ENCODE results near the gene ZNF511.

Gene ZNF511

DNA sequence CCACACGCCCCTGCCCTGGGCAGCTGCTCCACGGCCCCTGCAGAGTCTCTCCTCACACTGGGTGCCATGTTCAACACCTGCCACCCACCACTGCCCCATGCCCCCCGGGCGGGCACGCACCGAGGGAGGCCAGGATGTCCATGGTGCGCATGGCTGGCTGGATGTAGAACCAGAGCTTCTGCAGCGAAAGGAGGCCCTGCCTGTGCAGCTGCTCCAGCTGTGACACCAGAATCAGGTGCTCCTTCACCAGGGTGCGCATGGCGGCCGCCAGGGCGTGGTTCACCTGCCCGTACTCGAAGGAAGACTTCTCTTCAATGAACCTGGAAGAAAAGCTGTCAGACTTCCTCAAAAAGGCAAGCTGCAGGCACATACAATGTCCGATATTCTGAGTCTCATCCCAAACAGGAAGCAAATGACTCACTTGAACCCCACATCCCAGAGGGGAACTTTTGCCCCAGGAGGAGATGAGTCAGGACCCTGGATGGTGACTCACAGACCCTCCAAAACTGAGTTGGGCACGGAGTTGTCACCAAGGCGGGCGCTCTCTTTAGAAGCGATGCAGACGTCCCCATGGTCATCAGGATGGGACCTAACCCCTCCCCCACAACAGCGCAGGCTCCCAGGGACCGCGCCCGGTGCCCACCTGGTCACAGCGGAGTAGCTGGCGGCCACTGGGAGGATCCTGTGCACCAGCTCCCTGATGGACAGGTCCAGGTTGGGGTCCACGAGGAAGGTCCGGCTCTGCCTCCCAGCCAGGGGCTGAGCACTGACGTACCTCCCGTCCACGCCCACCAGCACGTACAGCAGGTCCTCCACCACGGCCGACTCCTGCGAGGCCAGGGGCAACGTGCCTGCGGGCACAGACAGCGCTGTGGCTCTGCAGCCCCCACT lies 15.6 kb upstream of the ZNF511 start:
- peak; percentile 14 for DNase-seq (ENCODE audit: low spot score)

DNA sequence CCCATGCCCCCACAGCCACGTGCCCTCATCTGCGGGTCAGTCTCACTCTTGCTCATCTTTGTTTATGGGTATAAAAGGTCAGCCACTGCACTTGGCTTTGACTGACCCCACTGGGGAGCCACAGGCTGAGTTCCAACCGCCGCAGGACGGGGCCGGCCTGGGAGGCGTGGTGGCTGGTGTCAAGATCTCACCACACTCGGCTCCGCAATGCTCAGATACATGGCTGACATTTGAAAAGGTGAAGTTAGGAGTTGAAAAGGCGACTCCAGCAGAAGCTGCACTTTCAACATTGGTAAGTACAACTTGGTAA lies 14.9 kb upstream of the ZNF511 start:
- no peak for DNase-seq (ENCODE audit: low spot score)

DNA sequence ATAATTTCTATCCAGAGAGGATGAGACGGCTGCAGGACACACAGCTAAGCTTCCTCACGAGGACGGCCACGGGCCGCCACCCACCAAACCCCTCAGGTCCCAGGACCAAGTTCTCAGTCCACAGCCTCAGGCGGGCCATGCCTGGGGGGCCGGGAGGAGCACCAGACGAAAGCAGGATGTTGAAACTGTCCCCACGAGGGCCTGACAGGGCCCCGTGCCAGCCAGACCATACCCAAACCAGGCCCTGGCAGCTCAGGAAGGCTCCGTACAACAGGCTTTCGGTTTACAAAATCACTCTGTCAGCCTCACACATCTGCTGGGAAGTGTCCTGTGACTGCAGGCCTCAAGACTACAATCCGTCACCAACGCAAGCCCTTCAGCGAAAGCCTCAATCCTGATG lies 14.5 kb upstream of the ZNF511 start:
- DNase-seq (ENCODE audit: low spot score) = no peak

DNA sequence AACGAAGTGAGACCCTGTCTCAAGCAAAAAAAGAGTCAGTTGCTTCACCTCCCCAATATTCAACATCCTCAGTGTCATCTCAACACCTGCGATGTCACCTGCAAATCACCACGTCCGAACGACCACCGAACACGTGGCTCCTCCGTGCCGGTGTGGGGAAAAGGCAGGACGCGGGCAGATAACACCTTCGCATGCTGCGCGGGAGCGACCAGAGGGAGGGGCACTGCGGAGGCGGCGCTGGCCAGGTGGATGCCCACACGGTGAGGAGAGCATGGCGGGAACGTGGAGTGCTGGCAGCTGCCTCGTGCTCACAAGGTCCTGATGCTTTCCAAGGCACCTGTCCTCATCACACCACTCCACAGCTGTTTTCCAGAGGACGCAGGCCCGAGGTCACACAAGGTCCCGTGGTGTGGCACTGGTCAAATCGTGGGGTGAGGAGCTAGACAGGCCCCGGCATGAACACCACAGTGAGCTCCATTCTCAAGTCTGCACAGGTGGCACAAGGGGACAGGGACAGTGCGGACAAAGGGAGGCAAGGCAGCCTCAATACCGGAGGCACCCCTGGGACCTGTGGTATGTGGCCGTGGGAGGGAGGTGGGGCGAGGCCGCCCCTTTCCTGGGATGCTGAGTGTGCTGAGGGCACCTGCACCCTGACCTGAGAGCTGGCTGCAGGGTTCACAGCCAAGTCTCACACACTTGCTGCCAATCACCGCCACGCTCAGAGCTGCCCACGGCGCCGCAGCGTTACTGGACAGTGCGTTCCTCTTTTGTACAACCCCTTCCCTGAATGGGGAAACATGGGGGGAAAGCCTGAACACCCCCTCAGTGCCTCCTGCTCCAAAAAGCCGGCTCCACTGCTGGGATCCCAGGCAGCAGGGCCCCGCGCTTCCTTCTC lies 13.0 kb upstream of the ZNF511 start:
- no peak for DNase-seq (ENCODE audit: low spot score)

DNA sequence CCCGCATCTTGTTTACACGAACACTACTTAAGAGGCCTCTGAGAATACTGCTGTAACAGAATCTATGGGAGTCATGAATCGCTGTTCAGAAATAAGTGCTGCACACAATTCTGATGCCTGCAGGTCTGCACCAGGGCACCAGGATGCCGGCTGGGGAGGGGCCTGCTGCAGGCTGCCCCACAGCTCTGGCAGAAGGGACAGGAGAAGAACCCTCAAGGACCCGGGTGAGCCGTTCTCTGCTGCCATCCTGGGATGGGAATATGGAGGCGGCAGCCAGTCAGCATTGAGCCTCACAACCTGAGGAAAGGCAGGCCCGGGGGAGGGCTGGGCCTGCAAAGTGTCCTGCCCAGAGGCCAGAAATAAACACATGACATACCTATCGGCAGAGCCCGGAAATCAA lies 11.2 kb upstream of the ZNF511 start:
- no peak for DNase-seq (ENCODE audit: low spot score)

DNA sequence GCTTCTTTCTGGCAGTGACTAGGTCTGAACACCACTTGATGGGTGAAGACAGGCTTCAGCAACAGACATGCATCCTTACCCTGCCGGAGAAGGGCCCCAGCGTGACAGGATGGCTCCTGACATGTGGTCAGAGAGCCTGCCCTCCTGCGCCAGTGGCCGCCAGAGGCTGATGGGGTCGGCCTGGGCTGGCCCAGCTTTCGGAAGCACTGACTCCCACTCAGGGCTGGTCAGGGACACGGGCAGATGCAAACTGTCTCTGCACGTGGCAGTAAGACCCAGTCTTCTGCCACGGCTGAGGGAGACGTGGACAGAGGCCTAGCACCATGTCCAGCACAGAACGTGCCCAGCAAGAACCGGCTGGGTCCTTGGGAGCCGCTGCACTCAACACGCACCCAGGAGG lies 10.2 kb upstream of the ZNF511 start:
- DNase-seq (ENCODE audit: low spot score) = no peak

DNA sequence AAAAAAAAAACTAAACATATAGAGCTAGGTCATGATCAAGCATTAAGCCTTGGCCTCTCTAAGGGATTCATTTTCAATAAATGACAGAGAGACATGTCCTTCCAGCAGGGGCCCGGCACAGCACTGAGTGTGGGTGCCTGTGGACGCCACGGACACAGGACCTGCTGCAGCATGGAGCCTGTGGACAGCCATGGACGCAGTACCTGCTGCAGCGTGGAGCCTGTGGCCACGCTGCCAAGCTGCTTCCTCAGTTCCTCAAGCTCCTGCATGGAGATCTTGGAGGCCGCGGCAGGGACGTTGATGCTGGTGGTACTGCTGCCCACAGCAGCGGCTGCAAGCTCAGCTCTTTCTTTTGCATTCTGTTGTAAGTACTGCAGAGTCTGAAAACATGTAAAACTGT lies 9.5 kb upstream of the ZNF511 start:
- no peak for DNase-seq (ENCODE audit: low spot score)

DNA sequence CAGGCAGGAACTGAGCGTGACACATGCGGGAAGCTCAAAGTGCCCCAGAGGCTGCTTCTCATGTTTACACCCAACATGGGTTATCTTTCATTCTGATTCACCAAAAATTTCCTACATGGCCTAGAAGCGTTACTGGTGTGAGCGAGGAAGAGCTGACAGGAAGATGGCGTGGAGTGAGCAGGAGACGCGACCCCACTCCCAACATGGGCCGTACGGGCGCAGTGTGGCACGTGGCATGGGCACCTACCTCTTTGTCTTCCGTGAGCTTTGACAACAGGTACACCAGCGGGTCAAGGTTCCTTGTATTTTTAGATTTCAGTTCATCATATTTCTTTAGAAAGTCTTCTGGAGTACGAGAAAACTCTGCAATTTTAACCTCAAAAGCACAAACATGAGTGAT lies 9.0 kb upstream of the ZNF511 start:
- no peak for DNase-seq (ENCODE audit: low spot score)

DNA sequence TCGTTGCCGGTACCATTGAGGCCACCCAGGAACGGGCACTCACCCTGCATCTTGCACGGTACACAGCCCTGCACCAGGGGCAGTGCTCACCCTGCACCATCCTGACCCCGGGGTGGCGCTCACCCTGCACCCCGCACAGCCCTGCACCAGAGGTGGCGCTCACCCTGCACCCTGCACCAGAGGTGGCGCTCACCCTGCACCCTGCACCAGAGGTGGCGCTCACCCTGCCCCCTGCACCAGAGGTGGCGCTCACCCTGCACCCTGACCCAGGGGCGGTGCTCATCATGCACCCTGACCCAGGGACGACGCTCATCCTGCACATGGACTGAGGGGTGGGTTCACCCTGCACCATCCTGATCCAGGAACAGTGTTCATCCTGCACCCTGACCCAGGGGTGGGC lies 6.5 kb upstream of the ZNF511 start:
- no peak for DNase-seq (ENCODE audit: low spot score)

DNA sequence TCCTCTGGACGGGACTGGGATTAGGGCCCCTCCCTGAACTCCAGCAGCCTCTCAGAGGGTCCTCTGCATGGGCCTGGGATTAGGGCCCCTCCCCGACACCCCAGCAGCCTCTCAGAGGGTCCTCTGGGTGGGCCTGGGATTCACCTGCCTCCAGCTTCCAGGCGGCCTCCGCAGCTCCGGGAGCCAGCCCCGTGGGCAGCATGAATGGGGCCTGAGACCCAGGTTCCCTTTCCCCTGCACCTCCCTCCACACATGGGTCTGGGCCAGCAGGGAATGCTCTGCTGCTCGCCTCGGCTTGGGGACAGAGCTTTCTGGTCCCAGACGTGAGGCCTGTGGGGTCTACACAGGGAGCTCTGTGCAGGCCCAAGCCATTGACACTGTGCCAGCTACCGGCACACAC lies 5.5 kb upstream of the ZNF511 start:
- DNase-seq (ENCODE audit: low spot score) = no peak

DNA sequence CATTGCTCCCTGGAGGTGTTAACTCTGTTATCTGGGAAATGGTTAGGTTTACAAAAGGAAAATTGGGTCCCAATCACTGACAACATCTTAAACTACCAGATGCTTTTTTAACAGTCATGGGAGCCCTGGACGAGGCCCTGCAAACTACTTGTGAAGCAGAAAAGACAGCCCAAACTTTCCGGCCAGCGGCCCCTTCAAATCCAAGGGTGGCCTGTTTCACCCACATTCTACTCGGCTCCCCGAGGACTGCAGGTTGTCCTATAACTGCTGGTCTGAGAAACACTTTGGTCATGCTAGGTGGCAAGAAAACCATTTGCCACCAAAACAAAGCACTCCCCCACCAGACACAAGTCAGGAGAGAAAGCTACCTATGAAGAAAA lies 2.6 kb upstream of the ZNF511 start:
- DNase-seq (ENCODE audit: low spot score) = no peak

DNA sequence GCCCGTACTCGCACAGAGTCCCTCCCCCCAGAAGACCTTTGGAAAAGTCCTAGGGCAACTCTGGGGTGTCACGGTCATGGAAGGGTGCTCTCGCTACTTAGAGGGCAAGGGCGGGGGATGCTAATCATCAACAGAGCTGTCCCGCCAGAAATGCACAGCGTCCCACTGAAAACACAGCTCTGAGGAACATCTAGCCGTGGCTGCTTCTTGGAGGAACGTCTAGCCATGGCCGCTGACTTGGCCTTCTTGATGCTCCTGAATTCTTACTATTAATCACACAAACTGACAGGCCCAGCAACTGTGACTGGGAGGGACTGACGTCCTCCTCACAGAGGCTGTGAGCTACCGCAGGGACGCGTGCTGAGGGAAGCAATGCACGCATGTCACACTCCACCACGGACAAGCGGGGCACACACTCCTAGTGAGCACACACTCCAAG lies 1.8 kb upstream of the ZNF511 start:
- DNase-seq (ENCODE audit: low spot score) = no peak

DNA sequence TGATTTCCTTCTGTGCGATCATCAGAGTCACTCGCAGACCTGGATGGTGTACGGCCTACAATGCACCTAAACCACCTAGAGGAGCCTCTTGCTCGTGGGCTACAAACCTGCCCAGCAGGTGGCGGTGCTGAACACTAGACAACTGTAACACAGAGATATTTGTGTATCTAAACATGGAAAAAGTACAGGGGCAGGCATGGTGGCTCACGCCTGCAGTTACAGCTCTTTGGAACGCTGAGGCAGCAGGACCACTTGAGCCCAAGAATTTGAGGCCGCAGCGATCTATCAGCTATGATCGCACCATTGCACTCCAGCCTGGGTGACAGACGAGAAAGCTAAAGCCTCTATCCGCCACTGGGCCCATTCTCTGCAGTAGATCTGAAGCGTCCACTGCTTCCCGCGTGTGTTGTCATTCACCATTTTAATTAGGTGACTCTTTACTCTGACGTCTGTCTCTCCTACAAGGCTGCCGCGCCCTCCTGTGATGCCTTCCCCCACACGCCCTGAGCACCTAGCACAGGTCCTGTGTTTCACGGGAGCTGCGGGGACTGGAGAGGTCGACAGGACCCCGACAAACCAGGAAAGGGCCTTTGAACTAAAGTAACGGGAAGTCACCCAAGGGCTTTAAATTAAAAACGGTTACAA lies 816 bp upstream of the ZNF511 start:
- peak; percentile 88 for DNase-seq (ENCODE audit: low spot score)

DNA sequence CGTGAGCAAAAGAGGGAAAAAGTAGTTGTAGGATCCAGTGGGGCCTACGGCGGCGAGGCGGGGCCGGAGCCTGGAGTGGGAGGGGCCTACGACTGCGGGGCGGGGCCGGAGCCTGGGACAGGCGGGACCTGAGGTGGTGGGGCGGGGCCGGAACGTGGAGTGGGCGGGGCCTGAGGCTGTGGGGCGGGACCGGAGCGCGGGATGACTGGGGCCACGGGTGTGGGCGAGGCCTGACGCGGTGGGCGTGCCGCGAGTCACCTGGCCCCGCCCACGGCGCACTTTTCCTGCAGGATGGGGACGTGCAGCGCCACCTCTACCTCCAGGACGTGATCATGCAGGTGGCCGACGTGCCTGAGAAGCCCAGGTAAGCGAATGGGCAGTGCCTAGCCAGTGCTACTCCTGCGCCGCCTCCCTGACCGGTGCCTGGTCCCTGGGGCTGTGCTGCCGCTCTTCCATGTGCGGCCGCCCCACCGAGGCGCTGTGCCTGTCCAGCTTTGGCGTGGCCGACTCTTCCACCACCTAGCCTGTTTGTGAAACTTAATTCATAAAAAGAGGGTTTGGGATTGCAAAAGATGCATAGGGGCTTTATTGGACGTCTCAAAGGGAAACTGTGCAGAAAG lies 496 bp downstream of the ZNF511 start:
- DNase-seq (ENCODE audit: low spot score) = peak; percentile 80

DNA sequence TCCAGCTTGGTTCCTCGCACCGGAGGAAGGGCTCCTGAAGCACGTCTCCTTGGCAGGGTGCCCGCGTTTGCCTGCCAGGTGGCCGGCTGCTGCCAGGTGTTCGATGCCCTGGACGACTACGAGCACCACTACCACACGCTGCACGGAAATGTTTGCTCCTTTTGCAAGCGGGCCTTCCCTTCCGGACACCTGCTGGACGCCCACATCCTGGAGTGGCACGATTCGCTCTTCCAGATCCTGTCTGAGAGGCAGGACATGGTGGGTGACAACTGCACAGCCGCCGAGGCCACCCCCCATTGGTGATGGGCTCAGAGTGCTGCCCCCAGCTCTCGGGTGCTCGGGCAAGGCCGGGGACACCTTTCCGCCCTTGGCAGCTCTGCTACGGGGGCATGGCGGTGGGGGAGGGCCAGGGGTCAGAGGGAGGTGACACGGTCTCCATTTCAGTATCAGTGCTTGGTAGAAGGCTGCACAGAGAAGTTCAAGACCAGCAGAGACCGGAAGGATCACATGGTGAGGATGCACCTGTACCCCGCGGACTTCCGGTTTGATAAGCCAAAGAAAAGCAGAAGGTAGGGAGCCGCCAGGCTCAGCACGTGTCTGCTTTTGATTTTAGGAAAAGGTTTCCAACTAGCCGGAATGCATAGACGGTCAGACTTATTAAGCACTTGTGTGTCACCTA lies 1.1 kb downstream of the ZNF511 start:
- no peak for DNase-seq (ENCODE audit: low spot score)

DNA sequence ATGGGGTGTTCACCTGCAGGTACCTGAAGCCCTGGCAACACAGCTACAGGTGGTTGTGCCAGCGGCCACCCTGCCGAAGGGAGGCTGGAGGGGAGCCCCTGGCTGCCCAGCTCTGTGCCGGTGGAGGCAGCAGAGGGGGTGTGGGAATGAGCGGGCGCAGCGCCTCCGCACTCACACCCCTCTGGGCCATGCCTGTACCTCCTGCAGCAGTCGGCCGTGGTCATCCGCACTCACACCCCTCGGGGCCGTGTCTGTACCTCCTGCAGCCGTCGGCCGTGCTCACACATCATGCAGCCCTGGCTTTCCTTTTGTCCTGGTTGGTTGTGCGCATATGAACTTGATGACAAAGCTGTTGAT lies 1.7 kb downstream of the ZNF511 start:
- DNase-seq (ENCODE audit: low spot score) = no peak

DNA sequence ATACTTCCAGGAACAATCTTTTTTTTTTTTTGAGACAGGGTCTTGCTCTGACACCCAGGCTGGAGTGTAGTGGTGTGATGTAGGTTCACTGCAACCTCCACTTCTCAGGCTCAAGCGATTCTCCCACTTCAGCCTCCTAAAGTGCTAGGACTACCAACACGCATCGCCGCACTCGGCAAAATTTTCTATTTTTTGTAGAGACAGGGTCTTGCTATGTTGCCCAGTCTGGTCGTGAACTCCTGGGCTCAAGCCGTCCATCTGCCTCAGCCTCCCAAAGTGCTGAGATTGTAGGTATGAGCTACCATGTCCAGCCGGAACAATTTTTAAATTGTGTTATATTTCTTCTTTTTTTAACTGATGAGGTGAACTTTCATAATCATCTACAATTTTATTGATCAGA lies 2.1 kb downstream of the ZNF511 start:
- DNase-seq (ENCODE audit: low spot score) = no peak

DNA sequence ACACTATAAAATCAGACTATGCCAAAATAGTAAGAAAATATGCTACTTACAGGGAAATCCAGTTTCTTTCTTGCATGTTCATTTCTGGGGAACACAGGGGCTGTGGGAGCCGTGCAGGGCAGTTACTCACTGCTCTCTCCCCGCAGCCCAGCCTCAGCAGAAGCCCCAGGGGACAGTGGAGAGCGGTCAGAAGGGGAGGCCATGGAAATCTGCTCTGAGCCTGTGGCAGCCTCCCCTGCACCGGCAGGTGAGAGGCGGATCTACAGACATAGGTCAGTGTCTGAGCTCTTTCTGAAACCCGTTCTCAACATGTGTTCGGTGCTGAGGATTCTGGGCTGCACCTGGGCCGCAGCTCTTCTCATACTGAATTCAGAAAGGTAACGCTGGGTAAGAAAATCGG lies 2.9 kb downstream of the ZNF511 start:
- no peak for DNase-seq (ENCODE audit: low spot score)

DNA sequence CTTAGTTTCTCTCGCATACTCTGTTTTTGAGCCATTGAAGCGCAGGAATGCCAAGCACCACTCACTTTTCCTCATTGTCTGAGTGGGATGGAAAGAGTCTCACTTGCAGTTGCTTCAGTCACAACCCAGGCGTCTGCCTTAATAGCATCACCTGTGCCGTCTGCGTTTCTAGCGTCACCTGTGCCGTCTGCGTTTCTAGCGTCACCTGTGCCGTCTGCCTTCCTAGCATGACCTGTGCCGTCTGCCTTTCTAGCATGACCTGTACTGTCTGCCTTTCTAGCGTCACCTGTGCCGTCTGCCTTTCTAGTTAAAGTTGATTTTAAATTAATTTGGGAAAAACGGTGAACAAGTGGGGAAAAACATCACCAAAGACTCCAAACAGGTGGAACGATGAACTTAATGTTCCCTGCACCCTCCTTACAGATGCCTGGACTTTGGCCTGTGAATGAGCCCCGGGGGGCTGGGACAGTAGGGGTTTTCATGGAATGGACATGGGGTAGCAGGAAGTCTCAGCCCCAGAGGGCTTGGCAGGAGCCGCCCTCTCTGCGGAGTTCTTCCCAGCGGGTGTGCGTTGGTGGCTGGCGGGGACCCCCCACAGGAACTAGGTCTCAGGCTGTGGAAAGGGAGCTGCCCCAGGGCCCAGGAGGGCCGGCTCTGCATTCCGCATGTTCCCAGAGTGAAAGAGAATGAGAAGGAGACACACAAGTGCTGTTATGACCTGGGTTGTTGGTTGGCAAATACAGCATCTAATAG lies 3.5 kb downstream of the ZNF511 start:
- DNase-seq (ENCODE audit: low spot score) = no peak

DNA sequence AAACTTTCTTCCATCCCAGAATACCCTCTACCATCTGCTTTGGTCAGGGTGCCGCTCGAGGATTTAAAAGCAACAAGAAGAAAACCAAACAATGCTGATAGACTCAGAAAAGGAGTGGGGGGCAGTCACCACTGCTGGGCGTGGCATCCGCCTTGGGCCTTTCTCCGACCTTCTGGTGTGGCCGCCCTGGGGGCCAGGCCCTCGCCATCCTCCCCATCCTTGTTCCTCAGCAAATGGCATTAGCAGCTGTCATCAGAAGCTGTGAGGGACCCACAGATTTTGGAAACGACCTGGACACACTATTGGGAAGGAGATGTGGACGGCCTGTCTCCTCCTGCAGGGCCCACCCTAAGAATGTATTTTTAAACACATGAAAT lies 4.0 kb downstream of the ZNF511 start:
- DNase-seq (ENCODE audit: low spot score) = no peak

DNA sequence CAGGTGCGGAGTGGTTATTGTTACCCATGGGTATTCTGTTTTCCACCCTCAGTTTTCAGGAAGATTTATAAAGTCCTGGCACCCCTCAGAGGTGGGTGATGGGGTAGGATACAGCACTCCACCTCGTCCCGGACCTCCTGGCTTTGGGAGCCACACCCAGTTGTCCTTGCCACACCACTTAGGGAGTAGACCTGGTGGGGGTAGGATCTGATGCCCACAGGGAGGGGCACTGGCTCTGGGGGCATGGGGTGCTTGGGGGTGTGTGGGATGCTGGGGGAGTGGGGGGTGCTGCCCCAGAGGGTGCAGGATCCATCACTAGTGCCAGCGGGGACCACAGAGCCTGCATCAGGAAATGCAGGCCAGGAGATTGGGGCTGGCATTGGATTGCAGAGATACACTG lies 4.5 kb downstream of the ZNF511 start:
- no peak for DNase-seq (ENCODE audit: low spot score)

All from SW480 (cell line).